ENCODE data around the gene PWP2.

GRCh38 chr21:44083631-44084291 lies 23.4 kb upstream of the PWP2 start:
- TF ChIP-seq POLR2A (IDR thresholded peaks at IDR 0.05) (peak in 1 of 4 donors; percentile 15), CTCF (IDR thresholded peaks at IDR 0.05) (no peak)

Data from esophagus squamous epithelium (tissue), 4 donors.